PC-3 (cell line): ENCODE results near the gene LHFPL2. TPM values are rescaled to one million over a fixed set of nuclear protein-coding genes. Genes with fewer than 3 reads are reported as not detected.

Experiments
- ATAC-seq: fragments of 200-7000 bp; cut with Tn5 transposase; 2 replicates; pipeline ENCODE4 v1.9.1; 2020; ENCODE audit warnings: mild to moderate bottlenecking, moderate library complexity
- BruUV-seq: library from RNA; stranded (reverse); fragments of 400-500 nt; replicated peaks from 2 replicates; lab custom pipeline; 2021; lab: Mats Ljungman, UMichigan
- CTCF ChIA-PET: fragments of 300-600 bp; sonication (Branson Sonifier 250); formaldehyde crosslinking; loops from one replicate; lab custom pipeline; 2022; ENCODE audit warnings: antibody characterized with exemption; lab: Charles Lee
- POLR2A ChIA-PET: fragments of 300-600 bp; sonication (Branson Sonifier 250); formaldehyde crosslinking; loops from one replicate; lab custom pipeline; 2022; ENCODE audit warnings: antibody characterized with exemption; ENCODE audit not compliant: unreplicated experiment; lab: Charles Lee
- DNase-seq: peaks from one replicate; pipeline ENCODE4 v3.0.0-alpha.2; 2015
- H2AFZ ChIP-seq: fragments of 300-600 bp; sonication (generic); 2 replicates; pipeline ENCODE4 v1.6.0; 2016; ENCODE audit warnings: antibody characterized with exemption, low read length
- H3F3A ChIP-seq: fragments of 300-600 bp; sonication (generic); one replicate; pipeline ENCODE4 v1.6.0; 2017; ENCODE audit warnings: antibody characterized with exemption, low read length, control low read depth, mild to moderate bottlenecking; ENCODE audit not compliant: unreplicated experiment
- H3K27ac ChIP-seq: fragments of 300-600 bp; sonication (generic); 2 replicates; pipeline ENCODE4 v1.5.1; 2016; ENCODE audit warnings: mild to moderate bottlenecking, low read length
- H3K27me3 ChIP-seq: fragments of 300-600 bp; sonication (generic); 2 replicates; pipeline ENCODE4 v1.6.1; 2016; ENCODE audit warnings: low read length, mixed read lengths
- H3K36me3 ChIP-seq: fragments of 300-600 bp; sonication (generic); 2 replicates; pipeline ENCODE4 v1.6.1; 2016; ENCODE audit warnings: low read depth, mixed run types, low read length, mixed read lengths
- H3K4me1 ChIP-seq: fragments of 300-600 bp; sonication (generic); 2 replicates; pipeline ENCODE4 v1.5.1; 2016; ENCODE audit warnings: low read length; ENCODE audit not compliant: insufficient read depth
- H3K4me2 ChIP-seq: fragments of 300-600 bp; sonication (generic); 2 replicates; pipeline ENCODE4 v1.6.0; 2016; ENCODE audit warnings: low read length
- H3K4me3 ChIP-seq: fragments of 300-600 bp; sonication (generic); 2 replicates; pipeline ENCODE4 v1.5.1; 2016; ENCODE audit warnings: mild to moderate bottlenecking, low read length, mixed read lengths
- H3K79me2 ChIP-seq: fragments of 300-600 bp; sonication (generic); 2 replicates; pipeline ENCODE4 v1.6.1; 2017; ENCODE audit warnings: low read length, mixed read lengths
- H3K9ac ChIP-seq: fragments of 300-600 bp; sonication (generic); 2 replicates; pipeline ENCODE4 v1.6.0; 2016; ENCODE audit warnings: mild to moderate bottlenecking, low read length
- H3K9me2 ChIP-seq: fragments of 300-600 bp; sonication (generic); replicated peaks from 2 replicates; pipeline ENCODE4 v1.6.1; 2016; ENCODE audit warnings: mixed run types, low read length, mixed read lengths
- H3K9me3 ChIP-seq: fragments of 300-600 bp; sonication (generic); 2 replicates; pipeline ENCODE4 v1.6.1; 2016; ENCODE audit warnings: low read length, mixed read lengths
- H4K20me1 ChIP-seq: fragments of 300-600 bp; sonication (generic); 2 replicates; pipeline ENCODE4 v1.6.1; 2016; ENCODE audit warnings: low read length, mixed read lengths
- EZH2 ChIP-seq: fragments of 300-600 bp; sonication (generic); IDR thresholded peaks from one replicate; pipeline ENCODE4 v1.6.1; 2017; ENCODE audit warnings: antibody characterized with exemption, mild to moderate bottlenecking, low read length; ENCODE audit not compliant: unreplicated experiment
- EZH2phosphoT487 ChIP-seq: fragments of 300-600 bp; sonication (generic); IDR thresholded peaks from 2 replicates; pipeline ENCODE4 v1.6.1; 2018; ENCODE audit warnings: mild to moderate bottlenecking, antibody characterized with exemption, low read length, borderline replicate concordance
- intact Hi-C: fragments of 100-400 bp; cut with micrococcal nuclease; formaldehyde crosslinking; loops from 2 replicates; pipeline ENCODE4 v1.9.0; 2023
- total RNA-seq: library from RNA; depleted of rRNA; stranded (reverse); fragments of >200 nt; gene quantifications from 2 replicates; pipeline ENCODE4 v1.2.3, GENCODE V29; 2014
- TF ChIP-seq, protein P1 (sequence below): fragments of 300-600 bp; sonication (generic); conservative IDR thresholded peaks from 2 replicates; pipeline ENCODE4 v1.5.1; 2017; ENCODE audit warnings: antibody characterized with exemption, low read depth, mild to moderate bottlenecking, low read length

LHFPL2 gene
- total RNA-seq, 1 experiment from 2014 or later = 21.7 TPM

GRCh38 chr5:78509145-78509865 is 139.3 kb downstream of the LHFPL2 start:
- Histone ChIP-seq H3K4me3 (peak overlapping the region; percentile 65), H3K9me2 (no peaks in the 10 kb centered on the region), H3K9me3 (no peaks in the 10 kb centered on the region), H2AFZ (no peak overlapping the region), H3K9ac (peak overlapping the region; percentile 65), H3K27me3 (no peaks in the 10 kb centered on the region), H4K20me1 (0 out of 2 replicates have a peak, but pooled peaks cover 6% of the 10 kb centered on the region), H3K4me2 (peak overlapping the region; percentile 88), H3K4me1 (peaks cover 72% of the 10 kb centered on the region), H3K36me3 (no peaks in the 10 kb centered on the region), H3K79me2 (peaks cover 43% of the 10 kb centered on the region), H3K27ac (peak overlapping the region; percentile 96), H3F3A (no peaks in the 10 kb centered on the region)
- ChIA-PET CTCF (no interaction called here), POLR2A (interaction anchor here (0.6 kb wide), 1 partner anchor 17 kb away, joined by 3 read pairs; no protein-coding TSS in a partner anchor)
- no peak for DNase-seq
- ATAC-seq = no peak
- intact Hi-C loops = loop anchor here (5.0 kb wide), 1 partner anchor 83 kb away; no protein-coding TSS in a partner anchor
- BruUV-seq = TSS peak; percentile 9
- no peak for TF ChIP-seq EZH2phosphoT487
- no peak for TF ChIP-seq EZH2
- TF ChIP-seq, protein P1, sequence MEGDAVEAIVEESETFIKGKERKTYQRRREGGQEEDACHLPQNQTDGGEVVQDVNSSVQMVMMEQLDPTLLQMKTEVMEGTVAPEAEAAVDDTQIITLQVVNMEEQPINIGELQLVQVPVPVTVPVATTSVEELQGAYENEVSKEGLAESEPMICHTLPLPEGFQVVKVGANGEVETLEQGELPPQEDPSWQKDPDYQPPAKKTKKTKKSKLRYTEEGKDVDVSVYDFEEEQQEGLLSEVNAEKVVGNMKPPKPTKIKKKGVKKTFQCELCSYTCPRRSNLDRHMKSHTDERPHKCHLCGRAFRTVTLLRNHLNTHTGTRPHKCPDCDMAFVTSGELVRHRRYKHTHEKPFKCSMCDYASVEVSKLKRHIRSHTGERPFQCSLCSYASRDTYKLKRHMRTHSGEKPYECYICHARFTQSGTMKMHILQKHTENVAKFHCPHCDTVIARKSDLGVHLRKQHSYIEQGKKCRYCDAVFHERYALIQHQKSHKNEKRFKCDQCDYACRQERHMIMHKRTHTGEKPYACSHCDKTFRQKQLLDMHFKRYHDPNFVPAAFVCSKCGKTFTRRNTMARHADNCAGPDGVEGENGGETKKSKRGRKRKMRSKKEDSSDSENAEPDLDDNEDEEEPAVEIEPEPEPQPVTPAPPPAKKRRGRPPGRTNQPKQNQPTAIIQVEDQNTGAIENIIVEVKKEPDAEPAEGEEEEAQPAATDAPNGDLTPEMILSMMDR = no peak

GRCh38 chr5:78508186-78508765 is 140.3 kb downstream of the LHFPL2 start:
- no TSS peak for BruUV-seq
- peak; percentile 40 for DNase-seq
- Histone ChIP-seq H4K20me1 (0 out of 2 replicates have a peak, but pooled peaks cover 6% of the 10 kb centered on the region), H3K4me3 (peak overlapping the region; percentile 65), H3F3A (no peaks in the 10 kb centered on the region), H3K9me3 (no peaks in the 10 kb centered on the region), H3K79me2 (peaks cover 51% of the 10 kb centered on the region), H3K4me1 (peaks cover 69% of the 10 kb centered on the region), H3K9ac (peak overlapping the region; percentile 65), H3K4me2 (peak overlapping the region; percentile 88), H3K27ac (peak overlapping the region; percentile 96), H3K9me2 (no peaks in the 10 kb centered on the region), H3K36me3 (no peaks in the 10 kb centered on the region), H3K27me3 (no peaks in the 10 kb centered on the region), H2AFZ (no peak overlapping the region)
- TF ChIP-seq, protein P1 = no peak
- TF ChIP-seq EZH2phosphoT487 = no peak
- TF ChIP-seq EZH2 = no peak
- ChIA-PET POLR2A (interaction anchor here (0.6 kb wide), 1 partner anchor 18 kb away, joined by 3 read pairs; no protein-coding TSS in a partner anchor), CTCF (no interaction called here)
- ATAC-seq = 0 out of 2 replicates have a peak, but pooled peaks have one; percentile 4
- intact Hi-C loops = loop anchor here (1.0 to 5.0 kb wide), 2 partner anchors 21 to 84 kb away; no protein-coding TSS in a partner anchor
